Measurements from ENCODE around the gene GVQW3.

DNA sequence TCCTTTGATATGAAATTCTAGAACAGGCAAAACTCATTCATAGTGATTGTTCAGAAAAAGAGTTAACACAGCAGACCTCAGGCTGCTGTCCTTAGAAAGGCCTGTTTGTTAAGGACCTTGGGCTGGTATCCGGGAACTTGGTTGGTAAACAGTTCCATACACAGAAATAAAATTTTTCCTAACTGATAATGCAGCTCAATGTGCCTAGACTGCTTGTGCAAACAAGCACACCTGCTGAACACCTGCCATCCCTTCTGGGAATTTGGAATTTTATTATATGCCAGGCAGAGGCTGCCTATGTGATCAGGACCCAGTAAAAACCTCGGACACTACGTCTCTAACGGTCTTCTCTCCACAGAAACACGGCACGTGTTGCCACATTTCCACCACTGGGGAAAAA is 11.7 kb upstream of the GVQW3 start:
- TF ChIP-seq, protein P1, sequence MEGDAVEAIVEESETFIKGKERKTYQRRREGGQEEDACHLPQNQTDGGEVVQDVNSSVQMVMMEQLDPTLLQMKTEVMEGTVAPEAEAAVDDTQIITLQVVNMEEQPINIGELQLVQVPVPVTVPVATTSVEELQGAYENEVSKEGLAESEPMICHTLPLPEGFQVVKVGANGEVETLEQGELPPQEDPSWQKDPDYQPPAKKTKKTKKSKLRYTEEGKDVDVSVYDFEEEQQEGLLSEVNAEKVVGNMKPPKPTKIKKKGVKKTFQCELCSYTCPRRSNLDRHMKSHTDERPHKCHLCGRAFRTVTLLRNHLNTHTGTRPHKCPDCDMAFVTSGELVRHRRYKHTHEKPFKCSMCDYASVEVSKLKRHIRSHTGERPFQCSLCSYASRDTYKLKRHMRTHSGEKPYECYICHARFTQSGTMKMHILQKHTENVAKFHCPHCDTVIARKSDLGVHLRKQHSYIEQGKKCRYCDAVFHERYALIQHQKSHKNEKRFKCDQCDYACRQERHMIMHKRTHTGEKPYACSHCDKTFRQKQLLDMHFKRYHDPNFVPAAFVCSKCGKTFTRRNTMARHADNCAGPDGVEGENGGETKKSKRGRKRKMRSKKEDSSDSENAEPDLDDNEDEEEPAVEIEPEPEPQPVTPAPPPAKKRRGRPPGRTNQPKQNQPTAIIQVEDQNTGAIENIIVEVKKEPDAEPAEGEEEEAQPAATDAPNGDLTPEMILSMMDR (conservative IDR thresholded peaks at IDR 0.05; ENCODE audit: low read depth, low read length) = no peak
- no peak for TF ChIP-seq EZH2phosphoT487 (IDR thresholded peaks at IDR 0.05; ENCODE audit: borderline replicate concordance, low read length)
